AG10803 (cell line): ENCODE results near the gene UBE2U.
"Not testable (repeated sequence)": the region's sequence is repeated elsewhere in the genome, so short reads cannot be mapped to it uniquely, and the experiment has no call there.

Experiments
- DNase-seq: peaks from one replicate; pipeline ENCODE4 v3.0.0; 2010; ENCODE audit warnings: low read depth
- H3K4me3 ChIP-seq: 2 replicates; pipeline ENCODE4 v1.5.1; 2011; ENCODE audit warnings: mild to moderate bottlenecking, low read length, control low read depth
- CTCF ChIP-seq: conservative IDR thresholded peaks from 2 replicates; pipeline ENCODE4 v1.5.1; 2011; ENCODE audit warnings: mild to moderate bottlenecking, low read length, control low read depth, inconsistent platforms

Gene UBE2U

GRCh38 chr1:64246294-64246917 is 43.0 kb downstream of the UBE2U start:
- no peak overlapping the region for H3K4me3 ChIP-seq
- peak; percentile 51 for DNase-seq
- peak; percentile 83 for TF ChIP-seq CTCF

DNA sequence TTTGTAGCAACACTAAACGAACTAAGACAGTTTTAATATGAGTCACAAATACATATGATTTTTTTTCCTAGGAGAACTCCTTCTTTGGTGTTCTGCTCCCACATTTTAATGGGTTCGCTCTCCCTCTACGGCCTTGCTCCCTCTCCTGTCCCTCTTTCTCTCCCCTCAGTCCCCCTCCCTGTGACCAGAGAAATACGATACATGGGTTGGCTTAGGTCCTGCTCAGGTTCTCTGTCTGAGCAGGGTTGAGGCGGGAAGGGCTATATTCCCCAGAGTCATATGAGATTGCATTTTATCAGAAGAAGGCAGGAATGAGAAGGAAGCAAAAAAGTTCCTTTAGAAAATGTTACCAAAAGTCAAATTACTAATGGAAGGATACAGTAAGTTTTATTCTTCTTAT is 44.6 kb downstream of the UBE2U start:
- no peak overlapping the region for H3K4me3 ChIP-seq
- no peak for DNase-seq

GRCh38 chr1:64250472-64250871 is 47.0 kb downstream of the UBE2U start:
- not testable (repeated sequence) for DNase-seq, H3K4me3 ChIP-seq

More for the DNA sequence above, 44.6 kb downstream of the UBE2U start:
- no peak for TF ChIP-seq CTCF

DNA sequence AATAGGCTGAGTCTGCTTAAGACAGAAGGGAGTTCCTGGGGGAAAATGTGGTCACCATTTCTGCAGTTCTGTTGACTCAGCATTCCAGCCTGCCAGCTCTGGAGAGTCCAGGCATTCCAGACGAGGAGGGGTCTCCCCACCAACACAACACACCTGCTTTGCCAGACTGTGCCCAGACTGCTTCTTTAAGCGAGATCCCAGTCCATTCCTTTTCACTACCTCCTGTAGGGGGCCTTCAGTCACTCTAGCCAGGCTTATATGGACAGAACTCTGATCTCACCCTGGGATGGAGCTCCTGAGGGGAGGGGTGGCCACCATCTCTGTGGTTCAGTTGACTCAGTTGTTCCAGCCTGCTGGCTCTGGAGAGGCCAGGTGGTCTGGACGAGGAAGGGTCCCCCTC is 48.5 kb downstream of the UBE2U start:
- no peak overlapping the region for H3K4me3 ChIP-seq
- no peak; the same call in 1 of the 2 replicates for TF ChIP-seq CTCF
- no peak for DNase-seq

DNA sequence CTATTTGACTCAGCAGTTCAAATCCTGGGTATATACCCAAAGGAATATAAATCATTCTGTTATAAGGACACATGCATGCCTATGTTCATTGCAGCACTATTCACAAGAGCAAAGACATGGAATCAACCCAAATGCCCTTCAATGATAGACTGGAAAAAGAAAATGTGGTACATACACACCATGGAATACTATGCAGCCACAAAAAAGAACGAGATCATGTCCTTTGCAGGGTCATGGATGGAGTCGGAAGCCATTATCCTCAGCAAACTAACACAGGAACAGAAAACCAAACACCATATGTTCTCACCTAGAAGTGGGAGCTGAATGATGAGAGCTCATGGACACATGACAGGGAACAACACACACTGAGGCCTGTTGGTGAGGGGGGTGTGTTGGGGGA is 53.8 kb downstream of the UBE2U start:
- not testable (repeated sequence) for H3K4me3 ChIP-seq, DNase-seq

- not testable (repeated sequence) for H3K4me3 ChIP-seq, DNase-seq
Observed at GRCh38 chr1:64258444-64258843, 55.0 kb downstream of the UBE2U start.

GRCh38 chr1:64263335-64263734 is 59.9 kb downstream of the UBE2U start:
- TF ChIP-seq CTCF = no peak
- no peak overlapping the region for H3K4me3 ChIP-seq
- no peak for DNase-seq

- no peak for DNase-seq
- no peak overlapping the region for H3K4me3 ChIP-seq
- no peak for TF ChIP-seq CTCF
Observed at GRCh38 chr1:64263856-64264255, 60.4 kb downstream of the UBE2U start.

DNA sequence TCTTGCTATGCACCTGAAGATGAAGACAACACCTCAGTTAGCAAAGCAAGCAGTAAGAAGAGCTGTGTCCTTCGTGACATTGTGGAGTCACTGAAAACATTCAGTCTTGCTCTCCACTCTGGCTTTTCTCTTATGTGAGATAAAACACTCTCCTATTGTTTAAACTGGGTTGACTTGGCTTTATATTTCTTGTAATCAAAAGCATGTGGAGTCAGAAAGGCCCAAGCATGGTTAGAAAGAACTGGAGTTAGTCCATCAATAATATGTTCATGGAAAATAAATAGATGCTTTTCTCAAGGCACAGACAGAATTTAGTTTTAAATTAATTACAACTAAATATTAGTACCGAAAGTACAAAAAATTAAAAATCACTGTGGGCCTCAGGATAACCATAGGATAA is 61.7 kb downstream of the UBE2U start:
- H3K4me3 ChIP-seq = no peak overlapping the region
- no peak for TF ChIP-seq CTCF
- no peak for DNase-seq
